Stimulated activated CD4-positive, alpha-beta T cell treated with anti-CD3 and anti-CD28 coated beads, Interleukin-4, amount 100 ng/mL, for 1 hour (primary cell): ENCODE results near the gene CHRNA1.

Experiments used
- DNase-seq: peaks from one replicate; pipeline ENCODE4 v3.0.0-alpha.2; 2020

CHRNA1 gene

GRCh38 chr2:174764280-174765255 is at the start of gene CHRNA1:
TSS of gene CHRNA1 (minus strand) at chr2:174764472. CDS start at chr2:174764394, 78 bp downstream.
- no peak for DNase-seq

GRCh38 chr2:174812037-174812436 is 47.8 kb upstream of the CHRNA1 start:
- DNase-seq, result no peak

DNA sequence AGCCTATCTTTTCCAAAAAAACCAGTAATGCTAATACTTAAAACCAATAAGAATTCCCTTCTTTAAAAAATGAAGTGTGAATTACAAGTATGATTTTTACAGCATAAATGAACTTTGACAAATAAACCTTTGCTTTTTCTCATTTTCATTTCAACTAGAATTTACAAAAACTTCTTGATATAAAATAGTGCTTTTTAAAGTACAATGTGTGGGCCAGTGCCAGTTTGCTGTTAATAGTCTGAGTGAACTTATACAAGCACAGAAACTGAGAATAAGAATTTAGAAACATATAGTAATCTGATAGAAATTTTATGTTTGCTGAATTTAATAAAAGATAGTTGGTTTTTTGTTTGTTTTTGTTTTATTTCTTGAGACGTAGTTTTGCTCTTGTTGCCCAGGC is 43.7 kb upstream of the CHRNA1 start:
- DNase-seq, result no peak

GRCh38 chr2:174805803-174806202 is 41.5 kb upstream of the CHRNA1 start:
- DNase-seq, result no peak

DNA sequence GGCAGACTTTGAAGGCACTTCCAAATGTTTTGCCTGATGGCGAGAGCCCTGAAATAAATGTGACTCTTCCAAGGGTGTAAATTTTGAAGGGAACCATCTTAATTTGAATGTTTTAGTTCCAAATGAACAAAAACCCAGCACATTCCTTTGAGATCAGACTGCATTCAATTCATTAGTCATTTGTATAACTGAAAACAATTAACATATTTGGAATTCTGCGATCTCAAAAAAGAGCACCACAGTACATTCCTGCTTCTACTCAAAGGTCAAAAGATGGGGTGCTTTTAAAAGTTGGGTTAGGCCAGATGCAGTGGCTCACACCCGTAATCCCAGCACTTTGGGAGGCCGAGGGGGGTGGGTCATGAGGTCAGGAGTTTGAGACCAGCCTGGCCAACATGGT is 38.2 kb upstream of the CHRNA1 start:
- DNase-seq, result no peak

GRCh38 chr2:174800436-174801205 is 36.3 kb upstream of the CHRNA1 start:
- no peak for DNase-seq

DNA sequence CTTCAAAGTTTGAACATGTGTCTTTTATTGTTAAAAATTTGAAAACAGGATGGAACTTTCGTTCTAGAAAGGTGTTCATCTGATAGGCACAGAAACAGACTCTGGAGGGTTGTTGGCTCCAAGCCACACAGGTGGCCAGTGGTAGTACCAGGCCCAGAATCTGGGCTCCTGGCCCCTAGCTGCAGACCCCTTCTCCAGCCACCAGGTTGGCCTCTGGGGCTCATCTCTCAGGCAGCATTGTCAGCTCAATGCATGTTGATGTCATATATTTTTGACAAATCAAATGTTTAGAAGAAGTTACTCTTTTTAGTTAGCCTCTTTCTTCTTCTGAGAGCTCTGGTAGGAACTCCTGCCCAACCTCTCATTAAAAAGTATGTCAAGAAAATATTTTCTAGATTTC is 34.5 kb upstream of the CHRNA1 start:
- DNase-seq, result no peak

GRCh38 chr2:174797781-174798276 is 33.6 kb upstream of the CHRNA1 start:
- DNase-seq, result no peak

GRCh38 chr2:174796319-174796771 is 32.1 kb upstream of the CHRNA1 start:
- no peak for DNase-seq

DNA sequence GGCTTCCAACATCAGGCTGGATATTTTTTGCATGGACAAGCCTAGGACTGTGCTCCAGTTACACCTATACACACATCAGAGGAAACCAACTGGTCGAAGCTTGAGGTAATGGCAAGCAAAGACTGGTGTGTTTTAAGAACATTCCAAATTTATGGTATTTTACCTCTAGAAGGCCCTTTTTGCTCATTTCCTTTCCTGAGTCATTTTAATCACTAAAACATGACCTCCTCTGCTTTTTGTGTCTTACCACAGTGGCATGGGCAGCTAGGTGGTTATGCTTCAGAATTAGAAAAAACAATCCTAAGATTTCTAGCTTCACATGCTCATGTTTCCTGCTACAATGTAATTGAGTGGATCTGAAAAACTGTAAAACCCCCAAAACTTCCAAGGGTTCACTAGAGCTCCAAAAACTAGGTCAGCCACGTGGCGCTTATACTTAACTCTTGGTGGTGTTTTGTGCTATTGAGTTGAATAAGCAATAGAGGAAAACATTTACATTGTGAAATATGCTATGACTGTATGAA is 30.6 kb upstream of the CHRNA1 start:
- no peak for DNase-seq

GRCh38 chr2:174792309-174793025 is 28.2 kb upstream of the CHRNA1 start:
- no peak for DNase-seq

DNA sequence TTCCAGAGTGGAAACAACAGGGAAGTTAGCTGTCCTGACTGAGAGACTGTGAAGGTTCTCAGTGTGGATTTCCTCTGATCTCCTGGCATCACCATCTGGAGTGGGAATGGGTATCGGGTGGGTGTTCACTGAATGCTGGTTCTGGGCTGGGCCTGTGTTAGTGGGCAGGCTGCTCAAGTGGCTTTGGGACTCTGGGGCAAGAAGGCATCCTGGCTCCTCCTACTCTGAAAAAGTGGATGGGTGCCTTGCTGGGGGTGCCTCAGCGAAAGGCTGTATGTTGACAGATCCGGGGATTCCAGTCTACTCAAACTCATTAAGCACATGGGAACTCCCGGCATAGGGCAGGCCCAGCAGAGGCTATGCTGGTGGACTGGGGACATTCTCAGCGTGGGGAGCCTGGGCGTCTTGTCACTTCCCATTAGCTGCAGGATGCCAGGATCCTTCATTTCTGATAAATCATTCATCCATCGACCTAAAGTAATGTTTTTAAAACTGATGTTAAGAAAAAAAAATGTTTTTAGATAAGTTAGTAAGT is 27.5 kb upstream of the CHRNA1 start:
- no peak for DNase-seq

GRCh38 chr2:174791020-174791419 is 26.7 kb upstream of the CHRNA1 start:
- no peak for DNase-seq

DNA sequence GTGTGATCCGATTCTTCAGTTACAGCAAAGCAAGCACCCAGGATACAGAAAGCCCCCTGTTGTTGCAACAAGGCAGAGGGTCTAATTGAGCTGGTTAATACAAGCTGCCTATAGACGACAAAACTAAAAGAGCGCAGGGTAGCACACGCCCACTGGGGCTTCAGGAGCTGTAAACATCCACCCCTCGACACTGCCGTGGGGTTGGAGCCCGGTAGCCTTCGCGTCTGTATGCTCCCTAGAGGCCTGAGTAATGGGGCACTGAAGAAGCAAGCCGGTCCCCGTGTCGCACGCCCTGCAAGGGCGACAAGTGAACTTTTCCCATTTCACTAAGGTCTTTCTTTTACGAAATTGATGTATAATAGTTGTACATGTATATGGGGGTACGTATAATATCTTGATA is 24.7 kb upstream of the CHRNA1 start:
- DNase-seq, result no peak

GRCh38 chr2:174788291-174788929 is 24.1 kb upstream of the CHRNA1 start:
- no peak for DNase-seq

GRCh38 chr2:174787487-174788205 is 23.4 kb upstream of the CHRNA1 start:
- no peak for DNase-seq

- no peak for DNase-seq
Observed at GRCh38 chr2:174786066-174786725, 21.9 kb upstream of the CHRNA1 start.

GRCh38 chr2:174785481-174785880 is 21.2 kb upstream of the CHRNA1 start:
- no peak for DNase-seq

DNA sequence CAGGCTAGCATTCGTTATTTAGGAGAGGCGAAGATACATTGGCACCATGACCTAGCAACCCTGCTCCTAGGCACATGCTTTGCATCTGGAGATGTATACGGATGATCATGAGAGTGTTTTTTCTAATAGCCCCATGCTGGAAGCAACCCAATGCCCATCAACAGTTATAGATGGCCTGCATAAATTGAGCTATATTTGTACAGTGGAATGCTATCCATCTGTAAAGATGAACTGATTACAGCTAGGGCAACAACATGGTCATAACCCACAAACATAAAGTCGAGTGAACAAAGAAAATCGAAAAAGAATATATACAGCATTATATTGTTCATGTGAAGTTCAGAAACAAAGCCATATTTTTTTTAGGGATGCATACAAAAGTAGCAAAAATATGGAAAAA is 20.6 kb upstream of the CHRNA1 start:
- no peak for DNase-seq

DNA sequence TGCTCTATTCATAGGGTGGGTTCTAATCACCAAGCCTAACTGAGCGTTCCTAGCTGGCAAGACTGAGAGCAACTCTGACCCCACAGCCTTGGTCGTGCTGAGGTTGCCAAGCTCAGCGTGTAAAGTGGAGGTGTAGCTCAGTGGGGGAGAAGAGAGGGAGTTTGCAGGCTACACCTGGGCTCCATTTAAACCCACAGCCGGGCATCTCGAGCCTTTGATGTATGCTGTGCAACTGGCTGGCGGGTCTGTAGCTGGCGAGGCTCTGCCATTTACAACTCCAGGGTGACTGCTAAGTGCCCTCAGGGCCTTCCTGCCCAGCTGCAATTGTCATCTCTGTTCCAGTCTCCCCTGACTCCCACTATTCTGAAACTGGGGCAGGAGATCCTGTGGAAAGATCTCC is 20.0 kb upstream of the CHRNA1 start:
- no peak for DNase-seq

DNA sequence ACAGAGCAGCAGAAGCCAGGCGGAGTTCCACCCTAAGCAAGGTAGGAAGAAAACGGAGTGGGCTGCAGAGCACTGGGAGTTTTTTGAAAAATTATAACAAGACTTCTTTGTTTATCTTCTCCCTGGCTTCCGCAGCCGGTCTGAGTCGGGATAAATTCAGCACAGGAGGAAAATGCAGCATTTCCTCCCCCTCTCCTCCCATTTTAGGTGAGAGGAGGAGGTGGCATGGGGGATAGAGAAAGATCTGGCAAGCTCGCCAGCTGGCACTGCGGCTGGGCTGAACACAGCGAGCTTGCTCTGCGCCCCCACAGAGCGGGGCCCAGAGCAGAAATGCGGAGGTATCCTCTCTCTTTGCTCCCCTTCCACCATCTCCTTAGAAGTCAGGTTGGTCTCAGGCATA is 17.7 kb upstream of the CHRNA1 start:
- DNase-seq, result no peak
